ENCODE measurements around the gene SAV1. TPM values are rescaled to one million over a fixed set of nuclear protein-coding genes. Genes with fewer than 3 reads are reported as not detected.

Gene SAV1
- total RNA-seq, 3 donors from 2014 or later: 56.0 to 77.0 (median 76.0) TPM

DNA sequence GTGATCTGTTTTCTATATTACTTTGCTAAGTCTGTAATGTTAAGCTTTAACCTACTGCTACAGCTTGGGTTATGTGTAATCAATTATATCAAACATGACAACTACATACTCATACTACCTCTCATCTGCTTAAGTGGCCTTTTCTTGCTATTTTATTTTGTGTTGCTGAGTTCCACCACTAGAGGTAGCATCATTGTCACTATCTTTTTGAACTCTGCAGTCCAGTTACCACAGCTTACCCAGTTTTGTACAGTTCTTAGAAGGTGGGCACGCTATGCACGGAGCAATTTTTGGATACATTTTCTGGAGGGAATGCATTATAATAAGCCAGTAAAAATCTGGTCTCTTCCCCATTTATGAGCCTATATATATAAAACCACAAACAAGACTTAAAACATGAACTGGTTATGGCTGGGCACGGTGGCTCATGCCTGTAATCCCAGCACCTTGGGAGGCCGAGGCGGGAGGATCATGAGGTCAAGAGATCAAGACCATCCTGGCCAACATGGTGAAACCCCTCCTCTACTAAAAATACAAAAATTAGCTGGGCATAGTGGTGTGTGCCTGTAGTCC lies 48.5 kb downstream of the SAV1 start:
- TF ChIP-seq, protein P1, sequence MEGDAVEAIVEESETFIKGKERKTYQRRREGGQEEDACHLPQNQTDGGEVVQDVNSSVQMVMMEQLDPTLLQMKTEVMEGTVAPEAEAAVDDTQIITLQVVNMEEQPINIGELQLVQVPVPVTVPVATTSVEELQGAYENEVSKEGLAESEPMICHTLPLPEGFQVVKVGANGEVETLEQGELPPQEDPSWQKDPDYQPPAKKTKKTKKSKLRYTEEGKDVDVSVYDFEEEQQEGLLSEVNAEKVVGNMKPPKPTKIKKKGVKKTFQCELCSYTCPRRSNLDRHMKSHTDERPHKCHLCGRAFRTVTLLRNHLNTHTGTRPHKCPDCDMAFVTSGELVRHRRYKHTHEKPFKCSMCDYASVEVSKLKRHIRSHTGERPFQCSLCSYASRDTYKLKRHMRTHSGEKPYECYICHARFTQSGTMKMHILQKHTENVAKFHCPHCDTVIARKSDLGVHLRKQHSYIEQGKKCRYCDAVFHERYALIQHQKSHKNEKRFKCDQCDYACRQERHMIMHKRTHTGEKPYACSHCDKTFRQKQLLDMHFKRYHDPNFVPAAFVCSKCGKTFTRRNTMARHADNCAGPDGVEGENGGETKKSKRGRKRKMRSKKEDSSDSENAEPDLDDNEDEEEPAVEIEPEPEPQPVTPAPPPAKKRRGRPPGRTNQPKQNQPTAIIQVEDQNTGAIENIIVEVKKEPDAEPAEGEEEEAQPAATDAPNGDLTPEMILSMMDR (IDR thresholded peaks at IDR 0.05): peak; percentile 17 to 69 (median 56)
- no peak for TF ChIP-seq POLR2AphosphoS5 (IDR thresholded peaks at IDR 0.05)
- no peak for DNase-seq (ENCODE audit: low spot score in 2 of 2)
- intact Hi-C loops (cut with DNase I; ENCODE audit: low total_unique reads): no loop called here
- Histone ChIP-seq H3K4me3 (no peak overlapping the region), H3K4me1 (no peaks in the 10 kb centered on the region), H3K36me3 (no peaks in the 10 kb centered on the region), H3K9me3 (no peaks in the 10 kb centered on the region), H3K27me3 (no peaks in the 10 kb centered on the region), H3K27ac (no peak overlapping the region)

GRCh38 chr14:50616275-50616674 lies 51.8 kb downstream of the SAV1 start:
- no peaks in the 10 kb centered on the region for H3K36me3 ChIP-seq
- no peak overlapping the region for H3K27ac ChIP-seq
- H3K9me3 ChIP-seq: no peaks in the 10 kb centered on the region
- H3K4me3 ChIP-seq: no peak overlapping the region
- intact Hi-C loops (cut with DNase I; ENCODE audit: low total_unique reads): no loop called here
- H3K27me3 ChIP-seq: no peaks in the 10 kb centered on the region
- H3K4me1 ChIP-seq: no peaks in the 10 kb centered on the region
- TF ChIP-seq POLR2A (IDR thresholded peaks at IDR 0.05) (no peak), POLR2AphosphoS5 (IDR thresholded peaks at IDR 0.05) (no peak)
- TF ChIP-seq, protein P1 (IDR thresholded peaks at IDR 0.05): no peak
- DNase-seq (ENCODE audit: low spot score in 2 of 2): no peak

- Histone ChIP-seq H3K9me3 (no peaks in the 10 kb centered on the region), H3K27ac (no peak overlapping the region), H3K36me3 (no peaks in the 10 kb centered on the region), H3K27me3 (no peaks in the 10 kb centered on the region), H3K4me3 (no peak overlapping the region), H3K4me1 (no peaks in the 10 kb centered on the region)
- intact Hi-C loops (cut with DNase I; ENCODE audit: low total_unique reads): no loop called here
- TF ChIP-seq, protein P1 (IDR thresholded peaks at IDR 0.05): no peak
- TF ChIP-seq POLR2AphosphoS5 (IDR thresholded peaks at IDR 0.05) (no peak), POLR2A (IDR thresholded peaks at IDR 0.05) (no peak)
- DNase-seq (ENCODE audit: low spot score in 2 of 2): no peak
Measured at GRCh38 chr14:50615552-50615951, 52.6 kb downstream of the SAV1 start.

- TF ChIP-seq, protein P1 (IDR thresholded peaks at IDR 0.05): no peak
- TF ChIP-seq POLR2AphosphoS5 (IDR thresholded peaks at IDR 0.05) (no peak), POLR2A (IDR thresholded peaks at IDR 0.05) (no peak)
- Histone ChIP-seq H3K36me3 (no peaks in the 10 kb centered on the region), H3K4me1 (no peaks in the 10 kb centered on the region), H3K27ac (no peak overlapping the region), H3K27me3 (no peaks in the 10 kb centered on the region), H3K4me3 (no peak overlapping the region), H3K9me3 (no peaks in the 10 kb centered on the region)
- DNase-seq (ENCODE audit: low spot score in 2 of 2): no peak
- intact Hi-C loops (cut with DNase I; ENCODE audit: low total_unique reads): no loop called here
Measured at GRCh38 chr14:50615056-50615455, 53.0 kb downstream of the SAV1 start.

GRCh38 chr14:50612806-50613205 lies 55.3 kb downstream of the SAV1 start:
- Histone ChIP-seq H3K27me3 (no peaks in the 10 kb centered on the region), H3K4me3 (no peak overlapping the region), H3K36me3 (no peaks in the 10 kb centered on the region), H3K9me3 (no peaks in the 10 kb centered on the region), H3K27ac (no peak overlapping the region), H3K4me1 (no peaks in the 10 kb centered on the region)
- DNase-seq (ENCODE audit: low spot score in 2 of 2): no peak
- intact Hi-C loops (cut with DNase I; ENCODE audit: low total_unique reads): no loop called here
- TF ChIP-seq, protein P1 (IDR thresholded peaks at IDR 0.05): no peak
- TF ChIP-seq POLR2AphosphoS5 (IDR thresholded peaks at IDR 0.05): no peak
- no peak for TF ChIP-seq POLR2A (IDR thresholded peaks at IDR 0.05)
